Mammary epithelial cell (primary cell): ENCODE results near the gene QKI.

Source experiments
- CTCF ChIP-seq, 2 donors: IDR thresholded peaks in 1 of 2; conservative IDR thresholded peaks in 1 of 2; 2 replicates each; pipeline ENCODE4 v1.5.1; 2011 to 2012; ENCODE audit warnings: inconsistent platforms in 2 of 2, low read length in 2 of 2, mild to moderate bottlenecking in 2 of 2, control low read depth in 1 of 2, low read depth in 1 of 2; ENCODE audit not compliant: insufficient read depth in 1 of 2; ENCODE audit errors: extremely low read depth in 1 of 2
- EZH2 ChIP-seq: IDR thresholded peaks from 2 replicates; pipeline ENCODE4 v1.6.1; 2012; ENCODE audit warnings: low read length, inconsistent platforms, borderline replicate concordance

GRCh38 chr6:163398115-163398514 is 16.4 kb upstream of the QKI start:
- TF ChIP-seq EZH2 (no peak), CTCF (conservative IDR thresholded peaks at IDR 0.05 in 1 of 2, IDR thresholded peaks at IDR 0.05 in 1 of 2; ENCODE audit: extremely low read depth in 1 of 2, insufficient read depth in 1 of 2, low read depth in 1 of 2, low read length in 2 of 2) (no peak)
